GM21447 (cell line): ENCODE data around the gene CDKN2AIPNL.
"Not testable (repeated sequence)": the region's sequence is repeated elsewhere in the genome, so short reads cannot be mapped to it uniquely, and the experiment has no call there.

ENCODE experiments used
- ATAC-seq: cut with Tn5 transposase; IDR thresholded peaks from one replicate; pipeline ENCODE4 v1.9.1; 2021; ENCODE audit not compliant: unreplicated experiment

Gene CDKN2AIPNL

DNA sequence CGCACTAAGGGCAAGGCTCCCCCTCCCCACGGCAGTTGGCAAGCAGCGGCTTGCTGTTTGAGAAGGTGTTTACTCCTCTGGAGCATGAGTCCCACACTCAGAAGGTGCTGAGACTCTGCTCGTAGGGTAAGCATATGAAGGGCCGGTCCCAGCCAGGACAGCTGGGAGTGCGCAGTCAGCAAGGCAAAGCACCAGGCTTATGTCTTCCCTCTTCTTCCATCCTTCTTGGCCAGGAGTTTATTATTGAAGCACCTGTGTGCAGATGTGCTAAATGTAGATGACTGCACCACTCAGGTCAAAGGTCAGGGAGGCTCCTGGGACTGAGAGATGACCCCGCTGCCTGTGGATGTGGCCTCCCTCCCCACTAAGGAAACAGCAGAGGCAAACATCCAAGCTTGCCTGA, 27.0 kb upstream of the CDKN2AIPNL start:
- no peak for ATAC-seq

DNA sequence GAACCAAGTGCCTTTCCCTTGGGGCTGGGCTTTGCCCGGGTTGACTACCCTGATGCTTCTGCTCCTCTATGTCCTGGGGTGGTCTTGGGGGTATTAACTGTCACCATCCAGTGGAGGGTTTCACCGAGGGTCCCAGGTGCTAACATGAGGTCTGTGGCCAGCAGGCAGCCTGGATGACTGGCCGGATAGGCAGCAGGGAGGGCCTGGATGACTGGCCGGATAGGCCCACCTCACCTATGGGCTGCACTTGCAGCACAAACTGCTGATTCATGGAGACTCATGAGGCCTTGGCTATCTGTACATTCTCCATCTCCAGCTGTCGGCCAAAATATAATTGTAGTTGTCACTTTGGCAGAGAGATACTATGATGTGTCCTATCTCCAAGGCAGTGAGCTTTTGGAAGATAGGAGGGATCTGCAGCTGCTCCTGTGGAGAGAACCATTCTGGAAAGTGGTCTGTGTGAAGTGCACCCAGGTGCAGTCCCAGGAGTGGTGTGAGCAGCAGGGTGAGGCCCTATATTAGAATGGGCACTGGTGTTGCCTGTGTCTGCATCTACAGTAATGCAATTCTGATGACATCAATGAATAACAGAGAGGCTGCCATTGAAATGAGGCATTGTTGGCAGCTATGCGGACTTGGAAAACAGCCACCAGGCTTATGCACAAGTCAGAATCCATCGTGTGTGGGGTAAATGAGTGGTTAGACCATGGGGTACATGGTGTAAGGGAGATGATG, 26.3 kb upstream of the CDKN2AIPNL start:
- ATAC-seq = no peak

DNA sequence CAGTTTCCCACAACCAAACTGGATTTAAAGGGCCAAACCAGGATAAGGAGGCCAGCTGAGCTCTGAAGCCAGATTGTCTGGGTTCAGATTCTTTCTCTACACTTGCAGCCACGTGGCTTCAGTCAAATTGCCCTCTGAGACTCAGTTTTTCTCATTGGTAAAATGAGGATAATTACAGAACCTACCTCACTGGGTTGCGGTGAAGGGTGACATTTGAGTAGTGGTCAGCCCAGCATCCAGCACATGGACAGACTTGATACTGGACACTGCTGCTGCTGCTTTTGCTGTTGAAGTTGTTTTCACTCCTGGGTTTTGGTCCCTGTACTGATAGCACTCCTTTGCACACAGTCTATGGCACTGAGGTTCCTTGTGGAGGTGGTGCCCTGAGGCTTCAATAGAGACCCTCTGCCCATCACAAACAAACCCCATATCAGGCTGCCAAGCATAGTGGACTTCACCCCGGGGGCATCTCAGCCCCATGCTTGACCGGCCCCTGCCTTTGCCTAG, 25.7 kb upstream of the CDKN2AIPNL start:
- no peak for ATAC-seq

DNA sequence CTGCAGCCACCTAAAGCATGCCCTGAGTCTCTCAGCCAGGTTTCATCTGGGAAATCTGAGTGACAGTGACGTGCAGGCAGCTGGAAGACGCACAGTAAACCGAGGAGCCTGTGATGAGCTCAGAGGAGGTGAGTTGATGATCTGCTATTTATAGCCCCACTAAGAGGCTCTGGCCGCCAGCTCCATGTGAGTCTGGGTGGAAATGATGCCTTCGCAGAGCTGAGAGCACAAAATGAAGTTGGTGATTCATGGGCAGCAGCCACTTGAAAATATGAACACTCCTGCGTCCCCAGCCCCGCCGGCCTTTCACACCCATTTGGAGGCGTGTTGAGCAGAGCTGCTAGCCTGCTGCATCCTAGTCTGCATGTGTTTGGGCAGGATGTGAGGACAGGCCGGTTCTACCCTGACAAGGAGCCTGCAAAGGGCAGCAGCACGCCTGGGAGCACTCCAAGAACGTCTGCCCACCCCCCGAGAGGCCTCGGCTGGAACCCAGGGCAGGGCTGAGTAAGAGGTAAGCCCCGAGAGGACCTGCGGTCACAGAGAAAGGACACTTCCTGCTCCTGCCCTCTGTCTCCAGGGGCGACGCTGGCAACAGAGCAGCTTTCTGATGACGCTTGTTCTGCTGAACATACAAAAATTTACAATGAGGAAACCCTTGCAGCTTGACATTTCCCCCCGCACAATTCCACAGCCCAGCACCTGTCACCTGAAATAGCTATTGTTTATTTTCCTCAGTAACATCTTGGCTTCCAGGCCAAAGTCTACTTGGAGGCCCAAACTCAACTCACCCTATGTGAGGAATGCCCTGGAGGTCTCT, 25.1 kb upstream of the CDKN2AIPNL start:
- ATAC-seq = peak; percentile 97

DNA sequence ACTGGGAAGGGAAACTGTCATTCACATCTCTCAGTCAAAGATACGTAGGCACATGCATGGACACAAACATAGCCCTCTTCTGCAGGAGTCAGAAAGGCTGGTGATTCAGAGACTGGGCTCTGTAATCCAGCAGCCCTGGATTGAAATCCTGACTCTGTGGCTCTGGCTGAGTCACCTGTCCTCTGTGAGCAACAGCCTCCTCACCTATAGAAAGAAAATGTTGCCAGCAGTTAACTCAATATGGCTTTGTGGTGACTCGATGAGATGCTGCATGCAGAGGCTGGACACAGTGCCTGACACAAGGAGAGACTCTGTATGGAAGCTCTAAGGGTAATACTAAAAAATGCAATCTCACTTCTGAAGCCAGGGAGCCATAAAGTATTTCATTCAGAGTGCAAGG, 23.9 kb upstream of the CDKN2AIPNL start:
- no peak for ATAC-seq

DNA sequence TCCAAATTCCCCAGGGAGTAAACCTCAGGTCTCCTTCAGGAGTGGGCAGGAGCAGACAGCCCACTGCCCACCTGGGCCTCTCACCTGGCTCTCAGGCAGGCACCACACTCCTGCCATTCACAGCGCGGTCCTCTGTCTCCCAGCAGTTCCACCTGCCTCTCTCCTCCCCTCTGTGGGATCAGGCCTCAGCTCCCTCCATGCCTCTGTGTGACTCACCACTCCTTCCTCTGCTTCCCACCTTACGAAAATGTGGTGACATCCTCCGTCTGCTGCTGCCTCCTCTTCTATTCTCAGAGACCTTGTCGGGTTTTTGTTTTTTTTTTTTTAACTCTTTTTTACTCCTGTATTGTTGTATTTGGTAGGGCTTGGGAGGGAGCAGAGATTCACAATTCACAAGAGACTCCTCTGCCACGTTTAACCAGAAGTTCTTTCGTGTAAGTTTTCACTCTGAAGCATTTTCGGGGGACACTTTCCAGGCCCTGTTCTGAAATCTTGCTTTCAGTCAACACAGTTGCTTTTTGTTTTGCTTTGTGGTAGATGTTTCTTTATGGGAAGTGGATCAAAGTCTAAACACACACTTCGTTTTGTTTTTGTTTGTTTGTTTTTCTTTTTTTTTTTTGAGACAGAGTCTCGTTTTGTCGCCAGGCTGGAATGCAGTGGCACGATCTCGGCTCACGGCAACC, 21.1 kb upstream of the CDKN2AIPNL start:
- ATAC-seq = no peak

DNA sequence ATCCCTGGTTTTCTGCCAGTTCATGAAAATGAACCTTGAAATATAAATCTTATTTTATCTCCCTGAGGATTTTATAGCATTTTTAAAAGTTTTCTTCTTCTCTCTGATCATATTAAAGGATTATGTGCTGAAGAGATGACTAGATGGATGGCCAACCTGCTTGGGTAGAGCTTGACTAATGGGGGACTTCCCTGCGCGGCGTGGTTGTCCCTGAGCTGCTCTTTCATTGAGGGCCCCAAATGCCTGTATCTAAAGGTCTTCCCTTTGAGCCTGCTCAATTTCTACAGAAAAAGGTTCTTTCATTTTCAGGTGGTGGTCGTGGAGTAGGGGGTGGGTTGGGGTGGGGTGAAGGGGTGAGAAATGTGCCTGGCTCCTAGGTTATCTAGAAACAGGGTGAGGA, 20.5 kb upstream of the CDKN2AIPNL start:
- ATAC-seq = no peak

DNA sequence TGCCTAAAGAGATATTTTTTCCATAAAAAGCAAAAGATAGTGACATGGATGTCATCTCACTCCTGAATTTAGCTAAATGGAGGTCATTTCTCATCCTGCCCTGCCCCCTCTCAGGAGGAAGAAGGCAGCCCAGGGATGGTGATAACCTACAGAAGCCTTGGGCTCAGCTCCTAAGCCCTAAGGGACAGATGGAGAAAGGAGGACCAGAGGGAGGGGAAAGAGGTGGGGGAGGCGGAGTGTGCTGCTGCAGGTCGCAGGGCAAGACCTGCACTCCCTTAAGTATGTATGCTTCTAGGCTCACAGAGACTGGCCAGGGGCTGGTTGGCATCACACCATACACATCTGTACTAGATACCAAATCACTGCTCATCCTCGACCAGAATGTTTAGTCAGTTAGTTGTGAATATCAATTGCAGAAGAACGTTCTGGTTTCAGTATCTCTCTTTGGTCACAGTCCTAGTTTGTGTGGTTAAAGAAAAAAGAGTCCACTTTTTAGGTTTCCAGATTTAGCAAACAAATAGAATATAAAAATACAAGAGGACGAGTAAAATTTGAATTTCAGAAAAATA, 18.4 kb upstream of the CDKN2AIPNL start:
- ATAC-seq = no peak

DNA sequence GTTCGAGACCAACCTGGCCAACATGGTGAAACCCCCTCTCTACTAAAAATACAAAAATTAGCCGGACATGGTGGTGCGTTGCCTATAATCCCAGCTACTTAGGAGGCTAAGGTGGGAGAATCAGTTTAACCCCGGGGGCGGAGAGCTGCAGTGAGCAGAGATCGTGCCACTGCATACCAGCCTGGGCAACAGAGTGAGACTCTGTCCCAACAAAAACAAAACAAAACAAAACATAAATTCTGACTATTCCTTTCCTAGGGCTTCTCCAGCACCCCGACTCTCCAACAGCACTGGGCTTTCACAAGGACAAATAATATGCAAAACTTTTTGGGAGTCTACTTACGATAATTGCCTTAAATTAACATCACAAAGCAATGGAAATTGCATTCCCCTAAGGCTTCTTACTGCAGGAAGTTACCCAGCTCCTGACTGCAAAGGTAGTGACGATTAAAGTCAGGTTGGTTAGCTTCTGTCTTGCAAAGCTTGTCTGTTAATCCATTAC, 15.9 kb upstream of the CDKN2AIPNL start:
- no peak for ATAC-seq

DNA sequence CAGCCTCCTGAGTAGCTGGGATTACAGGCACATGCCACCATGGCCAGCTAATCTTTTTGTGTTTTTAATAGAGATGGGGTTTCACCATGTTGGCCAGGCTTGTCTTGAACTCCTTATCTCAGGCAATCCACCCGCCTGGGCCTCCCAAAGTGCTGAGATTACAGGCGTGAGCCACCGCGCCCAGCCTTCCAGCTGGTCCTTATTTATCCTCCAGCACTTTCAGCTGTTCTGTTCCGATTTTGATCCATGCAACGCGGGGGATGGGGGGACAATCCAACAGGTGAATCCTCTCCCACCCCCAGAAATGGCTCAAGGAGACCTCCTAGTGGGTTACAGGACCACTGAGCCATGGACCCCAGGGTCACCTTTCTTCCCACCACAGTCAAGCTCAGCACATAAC, 14.7 kb upstream of the CDKN2AIPNL start:
- no peak for ATAC-seq

DNA sequence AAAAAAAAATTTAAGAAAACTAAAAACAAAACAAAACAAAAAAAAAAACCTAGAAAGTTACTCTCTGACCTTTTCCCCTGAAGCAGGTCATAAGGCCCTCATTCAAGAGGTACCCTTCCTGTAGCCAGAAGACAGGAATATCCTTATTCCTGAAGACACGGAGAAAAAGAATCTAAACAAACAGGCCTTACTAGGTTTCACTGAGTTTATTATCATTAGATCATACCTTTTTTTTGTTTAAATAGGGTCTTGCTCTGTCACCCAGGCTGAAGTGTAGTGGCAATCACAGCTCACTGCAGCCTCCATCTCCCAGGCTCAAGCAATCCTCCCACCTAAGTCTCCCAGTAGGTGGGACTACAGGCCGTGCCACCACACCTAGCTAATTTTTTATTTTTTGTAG, 11.7 kb upstream of the CDKN2AIPNL start:
- no peak for ATAC-seq

DNA sequence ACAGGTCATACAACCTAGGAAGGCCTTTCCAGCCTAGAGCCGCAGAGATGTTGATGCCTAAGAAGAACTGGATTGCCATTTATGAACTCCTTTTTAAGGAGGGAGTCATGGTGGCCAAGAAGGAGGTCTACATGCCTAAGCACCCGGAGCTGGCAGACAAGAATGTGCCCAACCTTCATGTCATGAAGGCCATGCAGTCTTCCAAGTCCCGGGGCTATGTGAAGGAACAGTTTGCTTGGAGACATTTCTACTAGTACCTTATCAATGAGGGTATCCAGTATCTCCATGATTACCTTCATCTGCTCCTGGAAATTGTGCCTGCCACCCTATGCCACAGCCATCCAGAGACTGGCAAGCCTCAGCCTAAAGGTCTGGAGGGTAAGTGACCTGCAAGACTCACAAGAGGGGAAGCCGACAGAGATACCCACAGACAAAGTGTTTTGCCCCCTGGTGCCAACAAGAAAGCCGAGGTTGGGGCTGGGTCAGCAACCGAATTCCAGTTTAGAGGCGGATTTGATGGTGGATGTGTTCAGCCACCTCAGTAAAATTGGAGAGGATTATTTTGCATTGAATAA, 11.2 kb upstream of the CDKN2AIPNL start:
- ATAC-seq = no peak

DNA sequence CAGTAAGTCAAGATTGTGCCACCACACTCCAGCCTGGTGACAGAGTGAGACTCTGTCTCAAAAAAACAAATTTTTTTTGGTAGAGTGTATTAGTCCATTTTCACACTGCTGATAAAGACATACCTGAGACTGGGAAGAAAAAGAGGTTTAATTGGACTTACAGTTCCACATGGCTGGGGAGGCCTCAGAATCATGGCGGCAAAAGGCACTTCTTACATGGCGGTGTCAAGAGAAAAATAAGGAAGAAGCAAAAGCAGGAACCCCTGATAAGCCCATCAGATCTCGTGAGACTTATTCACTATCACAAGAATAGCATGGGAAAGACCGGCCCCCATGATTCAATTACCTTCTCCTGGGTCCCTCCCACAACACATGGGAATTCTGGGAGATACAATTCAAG, 9.4 kb upstream of the CDKN2AIPNL start:
- not testable (repeated sequence) for ATAC-seq

DNA sequence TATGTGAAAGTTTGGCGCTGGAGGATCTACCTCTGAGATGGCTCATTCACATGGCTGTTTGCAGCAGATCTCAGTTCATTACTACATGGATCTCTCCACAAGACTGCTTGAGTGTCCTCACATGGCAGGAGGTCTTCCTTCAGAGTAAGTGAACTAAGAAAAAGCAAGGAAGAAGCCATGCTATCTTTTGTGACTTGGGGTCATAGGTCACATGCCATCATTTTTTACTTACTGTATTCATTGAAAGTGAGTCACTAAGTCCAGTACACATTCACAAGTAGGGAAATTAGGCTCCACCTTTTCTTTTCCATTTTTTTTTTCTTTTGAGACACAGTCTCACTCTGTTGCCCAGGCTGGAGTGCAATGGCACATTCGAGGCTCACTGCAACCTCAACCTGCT, 8.7 kb upstream of the CDKN2AIPNL start:
- ATAC-seq = no peak

DNA sequence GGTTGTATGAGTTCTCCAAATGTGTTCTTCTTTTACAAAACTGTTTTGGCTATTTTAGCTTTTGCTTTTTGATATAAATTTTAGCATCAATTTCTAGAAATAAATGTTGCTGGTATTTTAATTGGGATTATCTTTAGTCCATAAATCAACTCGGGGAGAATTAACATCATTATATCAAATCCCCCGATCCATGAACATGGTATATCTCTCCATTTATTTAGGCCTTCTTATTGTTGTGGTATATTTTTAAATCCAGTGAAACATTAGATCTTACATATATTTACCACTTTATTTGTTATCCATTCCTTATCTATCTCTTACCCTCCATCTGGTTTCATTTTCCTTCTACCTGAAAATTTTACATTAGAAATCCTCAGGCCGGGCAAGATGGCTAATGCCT, 7.3 kb upstream of the CDKN2AIPNL start:
- ATAC-seq = no peak

DNA sequence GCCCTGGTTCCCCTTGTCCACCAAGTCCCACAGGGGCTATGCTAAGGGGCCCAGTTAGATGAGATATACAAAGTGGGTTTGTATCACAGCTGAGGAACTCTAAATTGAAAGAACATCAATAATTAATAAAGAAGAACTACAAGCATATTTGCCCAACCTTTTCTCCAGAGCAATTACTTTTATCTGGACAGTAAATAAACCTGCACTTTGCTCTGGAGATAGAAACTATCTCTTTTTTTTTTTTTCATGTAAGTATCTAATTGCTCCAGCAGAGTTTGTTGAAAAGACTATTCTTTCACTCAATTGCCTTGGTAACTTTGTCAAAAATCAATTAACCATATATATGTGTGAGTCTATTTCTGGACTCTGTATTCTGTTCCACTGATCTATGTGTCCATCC, 6.0 kb upstream of the CDKN2AIPNL start:
- no peak for ATAC-seq

DNA sequence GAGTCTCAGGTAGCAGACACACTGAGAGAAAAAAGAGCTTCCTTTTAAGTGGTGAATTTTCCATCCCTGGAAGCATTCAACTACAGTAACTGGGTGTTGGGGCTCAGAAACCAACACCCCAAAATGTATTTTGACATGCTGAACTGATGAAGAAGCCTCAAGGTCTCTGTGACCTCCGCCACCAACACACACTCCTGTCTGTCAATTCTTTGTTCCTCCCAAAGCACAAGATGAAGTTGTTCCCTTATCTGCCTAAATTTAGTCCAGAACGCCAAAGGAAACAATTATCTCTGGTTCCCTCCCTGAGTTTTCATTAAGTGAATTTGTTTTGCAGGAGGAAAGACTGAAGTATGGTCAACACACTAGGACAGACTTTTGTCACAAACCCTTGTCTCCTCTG, 1.4 kb upstream of the CDKN2AIPNL start:
- ATAC-seq = no peak

DNA sequence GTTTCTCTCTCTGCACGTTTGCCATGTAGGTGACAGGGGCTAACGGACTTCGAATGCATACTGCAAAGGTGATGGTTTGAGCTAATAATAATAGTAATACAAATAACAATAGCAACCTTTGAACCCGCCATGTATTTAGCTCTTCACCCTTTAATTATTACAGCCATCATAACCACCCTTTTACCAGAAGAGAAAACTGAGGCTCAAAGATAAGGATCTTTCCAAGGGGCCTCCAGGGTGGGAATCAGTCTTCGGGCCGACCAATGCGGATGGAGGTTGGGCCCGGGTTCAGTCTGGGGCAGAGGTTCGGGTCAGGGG, 494 bp downstream of the CDKN2AIPNL start:
- ATAC-seq = no peak

DNA sequence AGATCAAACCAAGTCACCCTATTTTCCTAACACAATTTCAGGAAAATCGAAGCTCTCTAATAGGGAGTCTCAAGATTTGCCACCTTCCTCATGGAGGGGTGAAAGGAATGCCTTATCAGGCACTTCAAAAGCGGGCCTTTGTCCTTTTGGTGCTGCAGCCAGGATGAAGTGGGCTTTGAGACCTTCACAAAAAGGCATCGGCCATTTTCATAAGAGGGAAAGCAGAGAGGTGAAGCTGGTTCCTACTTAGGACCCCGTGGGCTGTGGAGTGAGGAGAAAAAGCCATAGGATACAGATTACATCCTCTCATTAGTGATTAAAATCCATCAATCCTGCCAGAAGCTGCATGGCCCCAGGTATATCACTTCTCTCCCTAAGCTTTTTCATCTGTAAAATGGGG, 859 bp downstream of the CDKN2AIPNL start:
- no peak for ATAC-seq

DNA sequence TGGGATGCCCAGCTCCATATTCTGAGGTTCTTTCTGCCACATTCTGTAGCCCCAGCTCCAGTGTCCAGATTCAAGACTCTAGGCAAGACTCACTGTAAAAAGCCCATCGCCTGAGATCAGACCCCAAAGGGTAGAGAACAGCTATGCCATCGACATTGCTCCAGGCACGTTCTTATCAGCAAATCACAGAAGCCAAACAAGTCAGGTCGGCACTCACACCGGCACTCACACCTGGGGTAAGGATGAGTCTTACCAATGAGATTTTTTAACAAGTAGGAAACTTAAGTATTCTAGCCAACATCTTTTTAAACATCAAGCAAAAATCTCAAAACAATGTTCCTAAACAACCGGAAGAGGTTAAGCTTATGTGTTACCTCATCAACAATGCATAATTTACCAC, 2.4 kb downstream of the CDKN2AIPNL start:
- no peak for ATAC-seq

DNA sequence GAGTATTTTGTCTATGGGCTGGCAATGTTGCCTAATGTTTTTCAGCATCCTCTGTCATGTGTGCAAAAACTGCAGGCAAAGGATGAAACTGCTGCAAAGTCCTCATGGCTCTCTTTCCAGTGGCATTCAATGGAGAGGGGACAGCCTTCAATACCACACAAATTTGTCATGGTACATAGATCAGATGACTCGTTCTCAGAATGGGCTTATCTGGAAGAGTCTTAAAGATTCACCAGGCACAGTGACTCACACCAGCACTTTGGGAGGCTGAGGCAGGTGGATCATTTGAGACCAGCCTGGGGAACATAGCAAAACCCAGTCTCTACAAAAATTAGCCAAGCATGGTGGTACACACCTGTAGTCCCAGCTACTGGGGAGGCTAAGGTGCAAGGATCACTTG, 5.3 kb downstream of the CDKN2AIPNL start:
- ATAC-seq = no peak
